Hematopoietic multipotent progenitor cell treated with erythropoietin and hydrocortisone succinate and interleukin-3 and kit ligand, for 15 days (in vitro differentiated cells): ENCODE measurements around the gene CCNL2.
"Not testable (repeated sequence)": the region's sequence is repeated elsewhere in the genome, so short reads cannot be mapped to it uniquely, and the experiment has no call there.

Experiments
- DNase-seq: peaks from one replicate; pipeline ENCODE4 v3.0.0-alpha.2; 2015; ENCODE audit warnings: low spot score

CCNL2 gene

DNA sequence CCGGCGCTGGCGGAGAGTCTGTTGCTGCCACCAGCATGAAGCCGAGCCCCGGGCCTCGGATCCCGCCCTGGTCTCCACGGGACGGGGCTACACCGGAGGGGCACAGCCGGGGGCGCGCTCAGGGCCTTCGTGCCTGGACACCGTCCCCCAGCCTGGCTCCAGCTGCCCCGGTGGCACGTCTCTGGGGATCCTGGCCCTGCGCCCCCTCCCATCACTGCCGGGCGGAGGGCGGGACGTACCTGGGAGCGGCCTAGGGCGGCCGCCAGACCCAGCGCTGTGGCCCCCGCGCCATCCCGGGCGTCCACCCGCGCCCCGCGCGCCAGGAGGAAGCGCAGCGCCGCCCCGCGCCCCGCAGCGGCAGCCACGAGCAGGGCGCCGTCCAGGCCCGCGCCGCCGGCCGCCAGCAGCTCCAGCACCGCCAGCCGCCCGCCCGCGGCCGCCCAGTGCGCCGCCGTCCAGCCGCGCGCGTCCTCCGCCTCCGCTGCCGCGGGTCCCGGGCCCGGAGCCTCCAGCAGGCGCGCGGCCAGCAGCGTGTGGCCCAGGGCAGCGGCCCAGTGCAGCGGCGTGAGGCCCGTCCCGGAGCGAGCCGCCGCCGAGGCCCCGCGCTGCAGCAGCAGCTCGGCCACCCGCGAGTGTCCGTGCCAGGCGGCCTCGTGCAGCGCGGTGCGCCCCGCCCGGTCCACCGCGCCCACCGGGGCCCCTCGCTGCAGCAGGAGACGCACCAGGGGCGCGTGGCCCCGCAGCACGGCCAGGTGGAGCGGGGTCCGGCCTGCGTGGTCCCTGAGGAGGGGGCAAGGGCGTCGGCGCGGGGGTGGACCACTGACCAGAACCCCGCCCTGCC lies 20.9 kb upstream of the CCNL2 start:
- no peak for DNase-seq

DNA sequence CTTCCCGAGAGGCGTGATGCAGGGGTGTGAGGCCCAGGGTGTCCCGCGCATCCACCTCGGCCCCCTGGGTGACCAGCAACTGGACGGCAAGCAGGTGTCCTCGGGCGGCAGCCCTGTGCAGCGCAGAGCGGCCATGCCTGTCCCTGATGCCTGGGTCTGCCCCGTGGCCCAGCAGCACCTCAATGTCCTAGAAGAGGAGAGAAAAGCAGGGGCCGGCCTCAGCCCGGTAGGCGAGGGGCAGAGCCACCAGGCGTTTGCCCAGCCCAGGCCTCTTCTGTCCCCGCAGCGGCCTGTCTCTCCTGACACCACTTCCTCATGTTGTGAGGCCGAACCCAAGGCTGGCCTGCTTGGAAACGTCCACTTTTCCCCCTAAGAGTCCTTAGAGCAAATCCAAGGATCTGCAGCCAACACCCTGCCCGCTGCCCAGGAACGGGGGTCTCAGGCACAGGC lies 20.3 kb upstream of the CCNL2 start:
- DNase-seq = no peak

DNA sequence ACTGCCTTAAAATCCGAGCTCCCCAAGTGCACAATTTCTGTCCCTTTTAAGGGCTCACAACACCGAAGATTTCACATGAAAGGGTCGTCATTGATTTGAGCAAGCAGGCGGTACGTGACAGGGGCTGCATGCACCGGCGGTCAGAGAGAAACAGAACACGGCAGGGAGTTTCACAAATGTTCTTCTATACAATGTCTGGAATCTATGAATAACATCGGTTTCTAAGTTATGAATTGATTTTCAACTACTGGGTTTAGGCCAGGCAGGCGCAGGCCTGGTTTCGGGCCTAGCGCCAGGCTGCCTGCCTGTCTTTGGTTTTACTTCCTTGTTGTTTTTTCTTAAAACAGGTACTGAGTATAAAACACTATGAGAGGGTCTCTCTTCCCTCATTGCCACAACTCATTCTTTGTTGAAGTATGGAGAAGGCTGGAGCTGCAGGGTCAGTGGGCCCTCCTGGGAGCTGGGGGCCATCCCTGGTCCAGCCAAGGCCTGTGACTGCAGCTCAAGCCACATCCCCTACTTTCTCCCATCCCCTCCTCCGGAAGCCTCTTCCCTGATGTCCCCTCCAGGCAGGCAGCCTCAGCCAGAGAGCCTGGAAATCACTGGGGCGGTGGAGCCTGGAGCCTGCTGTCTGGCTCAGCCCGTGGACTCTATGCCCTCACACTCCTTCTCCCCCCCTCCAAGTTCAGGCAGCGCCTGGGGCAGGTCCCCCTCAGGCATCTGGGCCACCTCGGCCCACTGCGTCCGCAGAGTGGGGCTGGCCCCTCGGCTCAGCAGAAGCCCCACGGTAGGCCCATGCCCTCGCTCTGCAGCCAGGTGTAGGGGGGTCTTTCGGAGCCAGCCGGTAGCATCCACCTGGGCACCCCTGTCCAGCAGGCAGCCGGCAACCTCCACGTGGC lies 19.6 kb upstream of the CCNL2 start:
- no peak for DNase-seq

DNA sequence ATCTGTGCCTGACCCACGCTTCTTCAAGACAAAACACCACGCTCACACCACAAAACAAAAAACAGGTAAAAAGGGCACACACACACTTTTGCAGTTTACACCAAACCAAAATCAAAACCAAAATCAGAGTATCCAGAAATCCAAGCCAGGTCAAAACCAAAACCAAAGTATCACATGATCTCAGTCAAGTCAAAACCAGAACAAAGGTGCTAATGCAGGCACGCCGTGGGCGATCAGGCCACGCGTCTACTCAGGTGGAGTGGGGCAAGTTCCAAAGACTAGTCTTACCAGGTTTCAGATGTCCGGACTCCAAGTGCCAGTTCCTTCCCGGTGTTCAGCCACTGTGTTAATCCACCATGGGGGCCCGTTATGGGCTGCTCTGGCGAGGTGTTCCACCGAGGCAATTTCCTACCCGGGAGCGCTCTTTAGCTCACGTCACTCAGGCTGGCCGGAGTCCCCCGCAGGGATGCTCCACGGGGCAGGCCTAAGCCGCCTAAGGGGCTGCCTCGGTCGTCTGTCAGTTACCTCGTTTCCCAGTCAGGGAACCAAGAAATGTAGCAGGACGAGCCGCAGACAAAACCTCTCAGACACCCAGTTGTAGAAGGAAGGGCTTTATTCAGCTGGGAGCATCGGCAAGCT lies 18.8 kb upstream of the CCNL2 start:
- DNase-seq = not testable (repeated sequence)

DNA sequence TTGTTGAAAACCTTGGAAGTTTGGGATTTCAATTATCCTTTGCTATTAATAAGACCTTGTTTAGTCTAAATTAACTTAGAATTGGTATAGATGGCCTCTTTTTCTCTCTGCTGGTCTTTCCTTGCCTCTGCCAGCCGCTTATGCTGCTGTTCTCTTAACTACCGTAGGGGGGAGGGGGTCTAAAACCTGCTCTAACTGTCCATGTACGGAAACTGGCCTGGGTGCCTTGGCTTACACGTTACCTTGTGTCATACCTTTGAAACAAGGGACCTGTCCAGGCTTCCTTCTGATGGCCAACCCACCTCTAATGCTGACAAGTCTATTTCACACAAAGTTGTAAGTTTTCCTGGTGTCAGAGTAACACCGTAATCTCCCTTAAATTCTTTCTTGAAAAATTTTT lies 18.3 kb upstream of the CCNL2 start:
- DNase-seq = not testable (repeated sequence)

DNA sequence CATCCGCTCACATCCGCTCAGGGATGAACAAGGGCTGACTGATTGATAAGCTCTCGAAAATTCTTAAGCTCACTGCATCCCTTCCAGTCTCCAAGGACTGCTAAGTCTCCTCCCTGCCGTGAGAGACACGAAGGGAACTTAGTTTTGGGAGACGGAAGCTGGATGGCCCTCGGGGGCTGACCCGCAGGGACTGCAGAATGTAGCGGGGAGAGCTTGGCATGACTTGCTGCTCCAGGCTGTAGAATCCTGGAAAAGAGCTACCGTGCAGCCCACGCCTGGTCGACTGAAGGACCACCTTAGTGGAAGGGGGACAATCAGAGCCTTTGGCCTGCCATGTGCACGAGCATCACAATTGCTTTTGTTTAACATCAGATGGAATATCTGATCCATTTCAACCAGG lies 16.6 kb upstream of the CCNL2 start:
- no peak for DNase-seq

DNA sequence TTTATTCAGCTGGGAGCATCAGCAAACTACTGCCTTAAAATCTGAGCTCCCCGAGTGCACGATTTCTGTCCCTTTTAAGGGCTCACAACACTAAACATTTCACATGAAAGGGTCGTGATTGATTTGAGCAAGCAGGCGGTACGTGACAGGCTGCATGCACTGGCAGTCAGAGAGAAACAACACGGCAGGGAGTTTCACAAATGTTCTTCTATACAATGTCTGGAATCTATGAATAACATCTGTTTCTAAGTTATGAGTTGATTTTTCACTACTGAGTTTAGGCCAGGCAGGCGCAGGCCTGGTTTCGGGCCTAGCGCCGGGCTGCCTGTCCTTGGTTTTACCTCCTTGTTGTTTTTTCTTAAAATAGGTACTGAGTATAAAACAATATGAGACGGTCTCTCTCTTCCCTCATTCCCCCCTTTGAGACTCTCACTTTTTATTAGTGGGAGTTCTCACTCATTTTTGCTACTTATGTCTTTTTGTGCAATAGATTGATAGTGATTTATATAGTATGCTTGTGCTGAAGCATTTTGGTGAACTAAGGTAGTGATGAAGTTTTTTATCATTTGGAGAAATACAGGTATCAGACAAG lies 13.3 kb upstream of the CCNL2 start:
- DNase-seq = not testable (repeated sequence)

DNA sequence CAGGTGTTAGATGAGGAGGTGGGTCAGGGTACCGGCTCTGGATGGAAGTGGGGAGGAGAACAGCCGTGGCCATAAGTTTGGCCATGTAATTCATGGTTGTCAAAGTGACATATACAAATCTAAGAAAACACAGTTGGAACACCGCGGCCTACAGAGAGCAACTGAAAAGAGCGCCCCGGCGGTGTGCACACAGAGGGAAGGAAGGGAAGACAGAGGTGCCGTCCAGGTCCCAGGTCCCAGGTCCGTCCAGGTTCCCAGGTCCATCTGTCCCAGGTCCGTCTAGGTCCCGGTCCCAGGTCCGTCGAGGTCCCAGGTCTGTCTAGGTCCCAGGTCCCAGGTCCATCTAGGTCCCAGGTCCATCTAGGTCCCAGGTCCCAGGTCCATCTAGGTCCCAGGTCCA lies 12.5 kb upstream of the CCNL2 start:
- DNase-seq = no peak

DNA sequence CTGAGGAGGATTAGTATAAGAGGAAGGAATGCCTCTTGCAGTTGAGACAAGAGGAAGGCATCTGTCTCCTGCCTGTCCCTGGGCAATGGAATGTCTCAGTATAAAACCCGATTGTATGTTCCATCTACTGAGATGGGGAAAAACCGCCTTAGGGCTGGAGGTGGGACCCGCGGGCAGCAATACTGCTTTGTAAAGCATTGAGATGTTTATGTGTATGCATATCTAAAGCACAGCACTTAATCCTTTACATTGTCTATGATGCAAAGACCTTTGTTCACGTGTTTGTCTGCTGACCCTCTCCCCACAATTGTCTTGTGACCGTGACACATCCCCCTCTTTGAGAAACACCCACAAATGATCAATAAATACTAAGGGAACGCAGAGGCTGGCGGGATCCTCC lies 11.1 kb upstream of the CCNL2 start:
- DNase-seq = not testable (repeated sequence)

DNA sequence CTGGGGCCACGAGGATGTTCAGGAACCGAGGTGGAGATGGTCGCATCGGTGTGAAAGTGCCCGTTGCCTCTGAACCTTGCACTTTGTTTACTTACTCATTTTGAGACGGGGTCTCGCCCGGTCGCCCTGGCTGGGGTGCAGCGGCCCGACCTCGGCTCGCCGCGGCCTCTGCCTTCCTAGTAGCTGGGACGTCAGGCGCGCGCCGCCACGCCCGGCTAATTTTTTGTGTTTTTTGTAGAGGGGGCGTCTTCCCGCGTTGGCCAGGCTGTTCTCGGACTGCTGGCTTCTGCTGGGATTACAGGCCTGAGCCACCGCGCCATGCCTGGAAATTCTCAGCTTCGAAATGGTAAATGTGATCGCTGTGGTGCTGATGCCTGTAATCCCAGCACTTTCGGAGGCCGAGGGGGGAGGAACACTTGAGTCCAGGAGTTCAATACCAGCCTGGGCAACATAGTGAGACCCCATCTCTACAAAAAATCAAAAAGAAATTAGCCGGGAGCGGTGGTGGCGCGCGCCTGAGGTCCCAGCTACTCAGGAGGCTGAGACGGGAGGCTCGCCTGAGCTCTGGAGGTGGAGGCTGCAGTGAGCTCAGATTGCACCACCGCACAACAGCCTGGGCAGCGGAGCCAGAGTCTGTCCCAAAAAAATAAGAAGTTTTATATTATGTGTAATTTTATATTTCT lies 8.6 kb upstream of the CCNL2 start:
- no peak for DNase-seq

DNA sequence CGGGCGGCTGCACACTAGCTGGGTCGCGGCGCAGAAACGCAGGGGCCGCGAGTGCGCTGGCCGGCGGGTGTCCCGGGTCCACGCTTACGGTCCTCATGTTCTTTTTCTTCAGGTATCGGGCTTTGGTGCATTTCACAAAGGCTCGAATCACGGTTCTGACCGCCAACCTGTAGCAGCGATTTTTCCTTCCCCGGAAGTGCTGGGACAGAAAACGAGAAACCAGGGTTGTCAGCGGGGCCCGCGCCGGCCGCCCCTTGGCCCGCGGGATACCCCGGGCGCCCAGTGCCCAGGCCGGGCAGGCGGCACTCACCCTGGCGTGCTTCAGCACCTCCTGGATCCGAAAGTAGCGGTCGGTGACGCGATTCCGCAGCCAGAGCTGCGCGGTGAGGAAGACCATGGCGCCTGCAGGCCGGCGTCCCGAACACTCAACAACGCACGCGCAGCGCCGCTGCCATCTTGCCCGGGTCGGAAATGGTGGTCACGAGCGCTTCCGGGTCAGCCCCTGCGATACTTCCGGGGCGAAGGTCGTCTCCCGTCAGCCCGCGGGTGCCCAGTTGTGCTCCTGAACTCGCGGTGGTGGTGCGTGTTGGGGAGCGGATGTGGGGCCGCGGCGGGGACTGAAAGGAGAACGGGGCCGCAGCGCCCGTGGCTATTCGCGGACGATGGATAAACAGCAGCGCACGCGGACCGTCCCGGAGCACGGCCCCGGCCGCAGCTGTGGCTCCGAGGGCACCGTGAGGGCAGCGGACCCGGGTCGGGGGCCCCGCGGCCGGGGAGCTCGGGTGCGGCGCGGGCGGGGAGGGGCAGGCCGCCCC lies 7.9 kb upstream of the CCNL2 start, which contains the start of gene MRPL20:
MRPL20 (minus strand) TSS at position 473 of the 815 bp plus-strand sequence; CDS start at position 397, 76 bp downstream.
- DNase-seq = peak; percentile 93

DNA sequence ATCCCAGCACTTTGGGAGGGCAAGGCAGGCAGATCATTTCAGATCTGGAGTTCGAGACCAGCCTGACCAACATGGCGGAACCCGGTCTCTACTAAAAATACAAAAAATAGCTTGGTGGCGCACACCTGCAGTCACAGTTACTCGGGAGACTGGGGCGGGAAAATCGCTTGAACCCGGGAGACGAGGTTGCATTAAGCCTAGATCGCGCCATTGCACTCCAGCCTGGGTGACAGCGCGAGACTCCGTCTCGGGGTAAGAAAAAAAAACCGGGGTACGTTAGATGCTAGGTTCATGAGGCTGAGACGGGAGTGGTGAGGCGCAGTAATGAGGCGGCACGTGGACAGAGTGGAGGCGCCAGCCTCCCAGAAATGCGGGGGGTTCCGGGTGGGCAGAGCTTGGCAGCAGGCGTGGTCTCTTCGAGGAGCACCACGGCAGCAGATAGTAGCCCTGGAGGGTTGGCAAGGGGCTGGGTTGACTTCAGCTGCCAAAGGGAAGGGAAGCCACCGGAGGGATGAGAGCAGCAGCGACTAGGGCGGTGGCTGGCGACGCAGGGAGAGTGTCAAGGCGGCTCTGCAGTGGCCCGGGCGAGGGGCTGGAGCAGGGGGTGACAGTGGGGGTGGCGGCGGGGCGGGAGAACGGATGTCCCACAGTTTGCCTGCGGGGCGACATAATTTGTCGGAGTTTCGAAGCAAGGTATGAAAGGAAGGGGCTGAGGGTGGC lies 7.1 kb upstream of the CCNL2 start:
- peak; percentile 28 for DNase-seq

DNA sequence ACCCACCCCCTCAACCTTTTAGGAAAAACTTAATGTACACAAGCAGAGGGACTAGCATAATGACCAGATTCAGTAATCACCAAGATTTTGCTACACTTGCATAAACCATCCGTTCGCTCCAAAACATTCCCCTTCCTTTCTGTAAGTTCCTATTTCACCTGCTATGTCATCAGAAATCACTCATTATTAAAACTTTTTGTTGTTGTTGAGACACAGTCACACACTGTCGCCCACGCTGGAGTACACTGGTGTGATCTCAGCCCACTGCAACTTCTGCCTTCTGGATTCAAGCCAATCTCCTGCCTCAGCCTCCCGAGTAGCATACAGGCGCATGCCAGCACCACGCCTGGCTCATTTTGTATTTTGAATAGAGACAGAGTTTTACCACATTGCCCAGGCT lies 4.5 kb upstream of the CCNL2 start:
- DNase-seq = no peak

DNA sequence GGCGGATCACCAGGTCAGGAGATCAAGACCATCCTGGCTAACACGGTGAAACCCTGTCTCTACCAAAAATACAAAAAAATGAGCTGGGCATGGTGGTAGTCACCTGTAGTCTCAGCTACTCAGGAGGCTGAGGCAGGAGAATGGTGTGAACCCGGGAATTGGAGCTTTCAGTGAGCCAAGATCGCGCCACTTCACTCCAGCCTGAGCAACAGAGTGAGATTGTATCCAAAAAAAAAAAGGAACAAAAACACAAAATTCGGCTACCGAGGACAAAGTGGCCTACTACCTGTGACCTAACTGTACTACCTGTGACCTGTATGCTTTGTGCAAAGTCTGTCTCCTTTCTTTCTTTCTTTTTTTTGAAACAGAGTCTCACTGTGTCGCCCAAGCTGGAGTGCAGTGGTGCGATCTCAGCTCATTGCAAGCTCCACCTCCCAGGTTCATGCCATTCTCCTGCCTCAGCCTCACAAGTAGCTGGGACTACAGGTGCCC lies 3.8 kb upstream of the CCNL2 start:
- not testable (repeated sequence) for DNase-seq

DNA sequence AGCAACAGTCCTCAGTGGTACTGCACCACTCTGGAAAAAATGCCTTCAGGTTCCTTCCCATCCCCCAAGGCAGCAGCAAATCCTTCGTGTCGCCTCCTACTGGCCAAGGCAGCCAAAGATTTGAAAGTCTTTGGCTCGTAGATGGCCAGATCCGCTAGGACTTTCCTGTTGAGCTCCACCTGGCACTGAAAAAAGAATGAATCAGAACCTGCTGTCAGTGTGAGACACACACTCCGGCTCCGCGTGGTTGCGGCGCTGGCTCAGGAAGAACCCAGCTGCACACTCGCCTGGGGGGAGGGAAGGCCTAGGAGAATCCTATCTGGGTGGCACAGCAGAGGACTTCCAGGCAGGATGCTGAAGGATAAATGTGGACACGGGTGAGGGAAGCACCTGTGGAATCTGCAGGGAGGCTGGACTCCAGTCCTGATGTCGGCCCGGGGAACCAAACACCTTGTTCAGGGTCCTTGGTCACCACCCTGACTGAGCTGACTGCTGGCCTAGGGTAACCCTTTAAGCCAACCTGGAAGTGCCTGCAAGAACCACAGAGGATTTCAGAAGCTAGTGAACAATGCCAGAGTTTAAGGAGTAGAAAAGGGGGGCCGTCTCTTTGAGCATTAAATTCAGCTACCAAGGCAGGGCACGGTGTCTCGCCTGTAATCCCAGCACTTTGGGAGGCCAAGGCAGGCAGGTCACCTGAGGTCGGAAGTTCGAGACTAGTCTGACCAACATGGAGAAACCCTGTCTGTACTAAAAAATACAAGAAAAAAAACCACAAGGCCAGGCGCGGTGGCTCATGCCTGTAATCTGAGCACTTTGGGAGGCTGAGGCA lies 3.2 kb upstream of the CCNL2 start:
- DNase-seq = peak; percentile 39

DNA sequence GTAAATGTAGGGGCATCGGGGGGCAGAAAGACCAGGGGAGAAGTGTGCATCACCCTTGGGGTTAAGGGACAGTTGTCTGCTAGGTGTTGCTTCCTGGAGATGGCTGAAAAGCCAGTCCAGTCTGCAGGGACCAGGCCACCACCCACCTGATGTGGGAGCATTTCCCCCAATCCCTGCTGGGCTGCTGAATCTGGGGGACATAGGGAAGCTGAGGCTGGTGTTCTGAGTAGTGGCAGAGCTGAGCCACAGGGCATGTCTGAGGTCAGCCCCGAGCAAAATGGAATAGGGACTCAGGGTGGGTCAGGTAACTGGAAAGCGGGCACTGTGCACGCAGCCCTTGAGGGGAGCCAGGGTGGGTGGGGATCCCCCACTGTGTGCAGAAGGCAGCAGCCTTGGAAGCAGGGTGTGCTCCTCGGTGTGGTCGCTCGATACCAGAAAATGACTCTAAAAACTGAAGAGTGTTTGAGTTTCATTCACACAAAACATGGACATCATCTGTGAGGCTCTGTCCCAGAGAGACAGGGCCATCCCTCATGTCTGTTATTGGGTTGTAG lies 2.4 kb upstream of the CCNL2 start:
- DNase-seq = no peak

DNA sequence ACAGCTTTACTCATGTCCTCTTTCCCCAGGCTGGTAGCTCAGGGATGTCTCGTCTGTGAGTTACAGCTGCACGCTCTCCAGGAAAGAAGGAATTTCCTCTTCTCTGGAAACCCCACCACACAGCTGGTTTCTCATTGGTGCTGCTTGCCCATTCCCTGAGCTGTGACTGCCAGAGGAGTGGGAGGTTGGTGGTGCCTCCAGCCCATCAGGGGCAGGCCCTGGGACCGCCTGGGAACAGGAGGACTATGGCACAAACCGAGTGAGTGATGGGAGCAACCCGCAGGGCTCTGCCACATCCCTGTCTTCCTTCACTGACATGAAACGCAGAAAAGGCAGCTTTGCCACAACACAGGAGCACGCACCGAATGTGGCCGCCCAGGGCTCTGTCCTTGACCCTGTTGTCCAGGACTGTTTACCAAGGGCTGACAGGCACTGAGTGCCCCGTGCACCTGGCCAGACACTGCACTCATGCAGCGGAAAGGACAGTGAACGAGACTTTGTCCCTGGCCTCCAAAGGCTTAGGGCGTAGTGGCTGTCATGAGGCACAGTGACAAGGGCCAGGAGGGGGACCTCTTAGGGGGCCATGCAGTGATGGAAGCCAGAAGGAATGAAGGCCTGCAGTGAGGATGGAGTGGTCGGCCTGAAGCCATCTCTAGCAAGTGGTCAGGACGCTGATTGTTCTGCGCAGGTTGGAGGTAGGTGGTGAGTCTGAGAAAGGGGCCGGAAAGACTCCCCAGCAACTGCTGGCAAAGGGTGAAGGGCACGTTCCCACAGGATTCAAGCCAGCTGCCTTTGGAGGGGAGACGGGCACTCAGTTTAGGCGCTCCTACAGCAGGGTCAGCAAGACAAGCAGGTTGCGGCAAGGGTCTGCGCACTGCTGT lies 1.7 kb upstream of the CCNL2 start:
- no peak for DNase-seq
